Esophagus muscularis mucosa (tissue), 3 donors: ENCODE results near the gene EML6.

ENCODE experiments used
- CTCF ChIP-seq, 3 experiments: fragments of 200-600 bp in 2 of 3; fragments of 450-650 bp in 1 of 3; sonication (generic) in 2 of 3; IDR thresholded peaks; one replicate each; pipeline ENCODE4 v1.5.1; 2017 to 2019; ENCODE audit warnings: antibody characterized with exemption in 3 of 3, mild to moderate bottlenecking in 2 of 3, moderate library complexity in 1 of 3
- POLR2A ChIP-seq: fragments of 450-650 bp; IDR thresholded peaks from one replicate; pipeline ENCODE4 v1.6.1; 2017; ENCODE audit warnings: antibody characterized with exemption, moderate library complexity, mild to moderate bottlenecking, low read depth

GRCh38 chr2:54948120-54948519, 224.7 kb downstream of the EML6 start:
- TF ChIP-seq CTCF (IDR thresholded peaks at IDR 0.05) = no peak
- TF ChIP-seq POLR2A = no peak
